ENCODE measurements around the gene NFATC2.

GRCh38 chr20:51512645-51513044, 29.9 kb downstream of the NFATC2 start:
- no peak for TF ChIP-seq CTCF (conservative IDR thresholded peaks at IDR 0.05)
- no peak for TF ChIP-seq EZH2 (IDR thresholded peaks at IDR 0.05; ENCODE audit: low read depth)

All from PC-9 (cell line).